ENCODE data around the gene GHR. TPM values are rescaled to one million over a fixed set of nuclear protein-coding genes. Genes with fewer than 3 reads are reported as not detected.

The GHR gene
- total RNA-seq, 1 donor from 2014 or later, result 2.3 TPM

GRCh38 chr5:42767491-42768105, 344.4 kb downstream of the GHR start:
- Mint-ChIP-seq H3K27ac (ENCODE audit: unreplicated experiment) (no peak overlapping the region), H3K27me3 (ENCODE audit: low read depth, unreplicated experiment) (peaks cover 3% of the 10 kb centered on the region), H3K36me3 (ENCODE audit: low read depth, unreplicated experiment) (no peaks in the 10 kb centered on the region), H3K4me3 (ENCODE audit: unreplicated experiment) (no peak overlapping the region), H3K4me1 (ENCODE audit: low read depth, unreplicated experiment) (no peaks in the 10 kb centered on the region), H3K9me3 (ENCODE audit: unreplicated experiment) (peaks cover 3% of the 10 kb centered on the region)
- TF ChIP-seq EZH2 (IDR thresholded peaks at IDR 0.05; ENCODE audit: insufficient read depth, low read length) (no peak), CTCF (IDR thresholded peaks at IDR 0.05; ENCODE audit: insufficient read depth, low read depth, low read length) (peak; percentile 42)
- peak; percentile 96 for FAIRE-seq
- Histone ChIP-seq H3K27me3 (ENCODE audit: insufficient read depth, low read length) (no peaks in the 10 kb centered on the region), H2AFZ (ENCODE audit: low read depth, low read length) (no peak overlapping the region), H3K36me3 (ENCODE audit: insufficient read depth, low read length) (no peaks in the 10 kb centered on the region), H3K9me3 (ENCODE audit: insufficient read depth, low read depth, low read length) (no peaks in the 10 kb centered on the region), H3K4me3 (ENCODE audit: insufficient read depth, low read depth, low read length) (no peak overlapping the region), H4K20me1 (ENCODE audit: insufficient read depth, low read length) (no peaks in the 10 kb centered on the region), H3K4me2 (ENCODE audit: low read length) (no peak overlapping the region), H3K9ac (ENCODE audit: low read length) (no peak overlapping the region), H3K79me2 (ENCODE audit: insufficient read depth, low read length) (no peaks in the 10 kb centered on the region), H3K27ac (ENCODE audit: low read depth, low read length) (no peak overlapping the region), H3K4me1 (ENCODE audit: insufficient read depth, low read length) (no peaks in the 10 kb centered on the region)
- DNase-seq (ENCODE audit: low read depth), result no peak

GRCh38 chr5:42768106-42768504, 344.9 kb downstream of the GHR start:
- no peaks in the 10 kb centered on the region for H4K20me1 ChIP-seq (ENCODE audit: insufficient read depth, low read length)
- H3K27ac ChIP-seq (ENCODE audit: low read depth, low read length), result no peak overlapping the region
- H3K9me3 ChIP-seq (ENCODE audit: insufficient read depth, low read depth, low read length), result no peaks in the 10 kb centered on the region
- H3K4me3 ChIP-seq (ENCODE audit: insufficient read depth, low read depth, low read length), result no peak overlapping the region
- Mint-ChIP-seq H3K27ac (ENCODE audit: unreplicated experiment) (no peak overlapping the region), H3K4me1 (ENCODE audit: low read depth, unreplicated experiment) (no peaks in the 10 kb centered on the region), H3K9me3 (ENCODE audit: unreplicated experiment) (peaks cover 3% of the 10 kb centered on the region), H3K27me3 (ENCODE audit: low read depth, unreplicated experiment) (peaks cover 3% of the 10 kb centered on the region), H3K36me3 (ENCODE audit: low read depth, unreplicated experiment) (no peaks in the 10 kb centered on the region), H3K4me3 (ENCODE audit: unreplicated experiment) (no peak overlapping the region)
- H3K79me2 ChIP-seq (ENCODE audit: insufficient read depth, low read length), result no peaks in the 10 kb centered on the region
- H3K36me3 ChIP-seq (ENCODE audit: insufficient read depth, low read length), result no peaks in the 10 kb centered on the region
- H3K4me2 ChIP-seq (ENCODE audit: low read length), result no peak overlapping the region
- no peak overlapping the region for H2AFZ ChIP-seq (ENCODE audit: low read depth, low read length)
- H3K27me3 ChIP-seq (ENCODE audit: insufficient read depth, low read length), result no peaks in the 10 kb centered on the region
- no peak for DNase-seq (ENCODE audit: low read depth)
- FAIRE-seq, result no peak
- no peak for TF ChIP-seq EZH2 (IDR thresholded peaks at IDR 0.05; ENCODE audit: insufficient read depth, low read length)
- no peak for TF ChIP-seq CTCF (IDR thresholded peaks at IDR 0.05; ENCODE audit: insufficient read depth, low read depth, low read length)
- H3K4me1 ChIP-seq (ENCODE audit: insufficient read depth, low read length), result no peaks in the 10 kb centered on the region
- H3K9ac ChIP-seq (ENCODE audit: low read length), result no peak overlapping the region

GRCh38 chr5:42770003-42770402, 346.8 kb downstream of the GHR start:
- no peak overlapping the region for H3K4me3 ChIP-seq (ENCODE audit: insufficient read depth, low read depth, low read length)
- no peaks in the 10 kb centered on the region for H3K9me3 ChIP-seq (ENCODE audit: insufficient read depth, low read depth, low read length)
- no peaks in the 10 kb centered on the region for H4K20me1 ChIP-seq (ENCODE audit: insufficient read depth, low read length)
- no peaks in the 10 kb centered on the region for H3K4me1 Mint-ChIP-seq (ENCODE audit: low read depth, unreplicated experiment)
- H3K27ac ChIP-seq (ENCODE audit: low read depth, low read length), result no peak overlapping the region
- H3K9me3 Mint-ChIP-seq (ENCODE audit: unreplicated experiment), result peaks cover 3% of the 10 kb centered on the region
- H3K27me3 Mint-ChIP-seq (ENCODE audit: low read depth, unreplicated experiment), result peaks cover 3% of the 10 kb centered on the region
- no peaks in the 10 kb centered on the region for H3K4me1 ChIP-seq (ENCODE audit: insufficient read depth, low read length)
- no peak overlapping the region for H3K4me3 Mint-ChIP-seq (ENCODE audit: unreplicated experiment)
- FAIRE-seq (no peak), DNase-seq (ENCODE audit: low read depth) (no peak)
- no peaks in the 10 kb centered on the region for H3K36me3 ChIP-seq (ENCODE audit: insufficient read depth, low read length)
- no peak overlapping the region for H3K4me2 ChIP-seq (ENCODE audit: low read length)
- TF ChIP-seq CTCF (IDR thresholded peaks at IDR 0.05; ENCODE audit: insufficient read depth, low read depth, low read length) (no peak), EZH2 (IDR thresholded peaks at IDR 0.05; ENCODE audit: insufficient read depth, low read length) (no peak)
- no peak overlapping the region for H2AFZ ChIP-seq (ENCODE audit: low read depth, low read length)
- no peak overlapping the region for H3K9ac ChIP-seq (ENCODE audit: low read length)
- H3K27ac Mint-ChIP-seq (ENCODE audit: unreplicated experiment), result no peak overlapping the region
- H3K79me2 ChIP-seq (ENCODE audit: insufficient read depth, low read length), result no peaks in the 10 kb centered on the region
- H3K27me3 ChIP-seq (ENCODE audit: insufficient read depth, low read length), result no peaks in the 10 kb centered on the region
- H3K36me3 Mint-ChIP-seq (ENCODE audit: low read depth, unreplicated experiment), result no peaks in the 10 kb centered on the region
